GM12873 (cell line): Measurements from ENCODE around the gene SCAMP4.

ENCODE experiments used
- TF ChIP-seq, protein P1 (sequence below): IDR thresholded peaks from 2 replicates; pipeline ENCODE4 v1.5.1; 2012; ENCODE audit warnings: low read depth, mild to moderate bottlenecking, moderate library complexity, low read length, control low read depth; ENCODE audit not compliant: insufficient read depth; ENCODE audit errors: missing control alignments

The SCAMP4 gene

DNA sequence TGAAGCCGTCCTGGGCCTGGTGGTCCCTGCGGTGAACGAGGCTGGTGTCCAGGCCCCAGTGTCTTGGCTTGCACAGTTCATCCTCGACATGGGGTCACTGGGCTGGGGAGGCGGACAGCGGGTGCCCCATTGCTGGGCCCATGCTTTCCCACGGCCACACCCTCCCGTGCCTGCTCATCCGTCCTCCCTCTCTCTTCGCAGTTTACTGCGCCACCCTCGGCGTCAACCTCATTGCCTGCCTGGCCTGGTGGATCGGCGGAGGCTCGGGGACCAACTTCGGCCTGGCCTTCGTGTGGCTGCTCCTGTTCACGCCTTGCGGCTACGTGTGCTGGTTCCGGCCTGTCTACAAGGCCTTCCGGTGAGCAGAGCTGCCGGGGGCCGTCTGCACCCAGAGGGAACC, 12.7 kb downstream of the SCAMP4 start:
- TF ChIP-seq, protein P1, sequence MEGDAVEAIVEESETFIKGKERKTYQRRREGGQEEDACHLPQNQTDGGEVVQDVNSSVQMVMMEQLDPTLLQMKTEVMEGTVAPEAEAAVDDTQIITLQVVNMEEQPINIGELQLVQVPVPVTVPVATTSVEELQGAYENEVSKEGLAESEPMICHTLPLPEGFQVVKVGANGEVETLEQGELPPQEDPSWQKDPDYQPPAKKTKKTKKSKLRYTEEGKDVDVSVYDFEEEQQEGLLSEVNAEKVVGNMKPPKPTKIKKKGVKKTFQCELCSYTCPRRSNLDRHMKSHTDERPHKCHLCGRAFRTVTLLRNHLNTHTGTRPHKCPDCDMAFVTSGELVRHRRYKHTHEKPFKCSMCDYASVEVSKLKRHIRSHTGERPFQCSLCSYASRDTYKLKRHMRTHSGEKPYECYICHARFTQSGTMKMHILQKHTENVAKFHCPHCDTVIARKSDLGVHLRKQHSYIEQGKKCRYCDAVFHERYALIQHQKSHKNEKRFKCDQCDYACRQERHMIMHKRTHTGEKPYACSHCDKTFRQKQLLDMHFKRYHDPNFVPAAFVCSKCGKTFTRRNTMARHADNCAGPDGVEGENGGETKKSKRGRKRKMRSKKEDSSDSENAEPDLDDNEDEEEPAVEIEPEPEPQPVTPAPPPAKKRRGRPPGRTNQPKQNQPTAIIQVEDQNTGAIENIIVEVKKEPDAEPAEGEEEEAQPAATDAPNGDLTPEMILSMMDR: no peak

DNA sequence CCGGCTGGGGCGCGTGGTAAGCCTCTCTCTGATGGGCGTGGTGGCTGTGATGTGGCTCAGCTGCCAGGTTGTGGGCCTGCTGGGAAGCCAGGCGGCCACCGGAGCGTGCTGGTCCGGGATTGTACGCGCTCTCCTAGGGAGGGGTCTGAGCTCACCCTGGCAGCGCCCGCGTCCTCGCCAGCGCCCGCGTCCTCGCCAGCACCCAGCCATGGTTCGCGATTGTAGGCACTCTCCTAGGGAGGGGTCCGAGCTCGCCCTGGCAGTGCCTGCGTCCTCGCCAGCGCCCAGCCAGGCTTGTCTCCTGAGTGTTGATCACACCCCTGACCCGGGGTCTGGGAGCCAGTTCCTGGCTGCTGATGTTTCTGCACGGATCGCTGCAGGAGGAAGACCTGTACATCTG, 13.8 kb downstream of the SCAMP4 start:
- TF ChIP-seq, protein P1: no peak

DNA sequence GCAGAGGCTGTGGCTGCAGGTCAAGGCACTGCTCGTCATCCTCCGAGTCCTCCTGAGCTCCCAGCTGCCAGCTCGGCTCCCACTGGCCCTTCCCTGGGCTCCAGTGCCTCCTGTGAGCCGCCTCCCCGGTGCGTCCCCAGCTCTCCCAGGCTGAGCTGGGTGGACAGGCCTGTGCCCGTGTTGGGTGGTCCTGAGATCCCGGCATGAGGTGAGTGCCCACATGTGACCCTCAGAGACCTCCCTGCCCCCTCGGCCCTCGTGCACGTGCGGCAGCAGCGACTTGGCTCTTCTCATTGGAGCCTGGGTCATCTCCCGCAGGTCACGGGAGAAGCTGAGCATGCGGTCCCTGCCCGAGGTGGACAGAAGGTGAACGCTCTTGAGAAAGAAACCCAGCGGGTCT, 15.4 kb downstream of the SCAMP4 start:
- TF ChIP-seq, protein P1: no peak

DNA sequence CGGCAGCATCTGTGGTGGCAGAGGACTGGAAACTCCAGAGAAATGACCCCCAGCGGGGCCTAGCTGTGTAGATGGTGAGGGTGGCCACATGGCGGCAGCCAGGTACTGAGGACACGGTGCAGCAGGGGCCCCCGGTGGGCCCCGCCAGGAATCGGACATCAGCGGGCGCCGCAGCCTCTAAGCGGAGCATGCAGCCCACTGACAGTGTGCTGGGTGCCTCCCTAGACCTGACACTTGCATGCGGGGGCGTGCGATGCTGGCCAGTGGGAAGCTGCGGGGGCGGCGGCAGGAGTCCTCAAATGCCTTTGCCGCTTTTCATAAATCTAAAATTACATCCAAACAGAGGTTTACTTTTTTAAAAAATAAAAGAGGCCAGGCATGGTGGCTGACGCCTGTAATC, 16.1 kb downstream of the SCAMP4 start:
- TF ChIP-seq, protein P1: no peak

DNA sequence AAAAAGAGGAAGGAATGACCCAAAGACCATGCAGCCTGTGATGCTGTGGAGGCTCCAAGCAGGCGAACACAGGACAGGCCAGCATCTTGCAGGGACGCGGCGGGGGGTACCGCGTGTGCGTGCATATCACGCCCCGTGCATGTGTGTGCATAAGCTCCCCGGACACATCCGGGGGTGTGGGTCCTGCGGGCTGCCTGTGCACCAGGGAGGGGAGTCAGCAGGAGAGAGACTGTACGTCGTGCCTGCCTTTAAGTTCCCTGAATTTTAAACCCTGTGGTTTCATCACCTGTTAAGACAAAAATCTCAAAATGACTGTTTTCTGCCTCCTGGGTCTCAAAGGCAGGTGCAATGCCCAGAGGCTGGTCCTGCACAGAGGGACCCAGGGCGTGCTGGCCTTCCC, 16.6 kb downstream of the SCAMP4 start:
- TF ChIP-seq, protein P1: no peak

DNA sequence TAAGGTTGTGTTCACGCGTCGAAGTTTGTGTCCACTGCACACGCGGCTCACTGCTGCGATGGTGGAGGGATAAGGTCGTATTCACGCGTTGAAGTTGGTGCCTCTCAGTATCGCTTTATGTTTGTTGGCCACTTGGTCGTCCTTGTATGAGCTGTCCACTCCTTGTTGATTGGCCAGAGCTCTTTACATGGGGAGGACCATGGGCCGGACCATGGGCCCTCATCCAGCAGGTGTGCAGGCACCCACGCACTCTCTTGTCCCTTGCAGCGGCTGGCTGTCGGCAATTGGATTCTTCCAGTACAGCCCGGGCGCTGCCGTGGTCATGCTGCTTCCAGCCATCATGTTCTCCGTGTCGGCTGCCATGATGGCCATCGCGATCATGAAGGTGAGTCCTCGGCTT, 17.6 kb downstream of the SCAMP4 start:
- TF ChIP-seq, protein P1: no peak

DNA sequence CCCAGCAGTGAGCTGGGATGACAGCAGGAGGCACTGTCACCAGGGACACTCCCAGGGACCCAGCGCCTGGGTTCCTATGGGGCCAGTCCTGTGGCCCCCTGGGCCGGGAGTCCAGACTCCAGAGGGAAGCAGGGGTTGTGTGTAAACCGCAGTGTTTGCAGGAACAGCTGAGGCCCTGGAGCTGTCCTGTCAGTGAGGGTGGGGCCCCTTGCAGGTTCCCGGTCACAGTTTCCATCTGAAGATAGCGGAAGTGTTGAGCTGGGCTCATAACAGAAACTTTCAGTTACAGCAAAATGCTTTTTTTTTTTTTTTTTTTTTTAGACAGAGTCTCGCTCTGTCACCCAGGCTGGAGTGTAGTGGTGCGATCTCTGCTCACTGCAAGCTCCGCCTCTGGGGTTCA, 18.1 kb downstream of the SCAMP4 start:
- TF ChIP-seq, protein P1: no peak

DNA sequence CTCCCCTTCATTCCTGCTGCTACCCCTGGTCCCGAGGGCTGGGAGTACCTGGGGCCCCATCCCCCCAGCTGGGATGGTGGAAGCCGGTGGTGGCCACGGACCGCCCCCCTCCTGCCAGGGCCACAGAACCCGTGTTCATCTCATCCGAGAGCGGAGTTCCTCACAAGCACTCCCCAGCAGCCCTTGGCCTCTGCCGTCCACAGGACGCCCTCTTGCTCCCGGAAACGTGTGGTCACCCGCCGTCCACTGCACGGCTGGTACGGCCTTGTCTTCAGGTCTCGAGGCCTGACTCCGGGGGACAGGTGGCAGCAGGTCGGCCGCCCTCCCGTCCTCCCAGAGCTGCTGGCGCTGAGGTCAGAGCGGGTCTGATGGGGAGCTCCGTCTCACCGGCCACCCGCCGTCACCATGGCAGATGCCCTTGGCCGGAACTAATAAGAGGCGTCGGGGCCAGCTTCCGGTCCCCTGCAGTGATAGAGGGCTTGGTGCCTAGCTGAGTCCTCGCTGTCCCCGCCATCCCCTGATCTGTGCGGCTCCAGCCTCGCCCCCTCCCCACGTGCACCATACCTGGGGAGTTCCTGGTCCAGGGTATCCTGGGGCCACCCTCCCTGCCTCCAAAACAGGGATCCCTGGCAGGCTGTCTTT, 19.2 kb downstream of the SCAMP4 start:
- TF ChIP-seq, protein P1: no peak
